ENCODE results near the gene NAA40. TPM values are rescaled to one million over a fixed set of nuclear protein-coding genes. Genes with fewer than 3 reads are reported as not detected.

NAA40 gene
- total RNA-seq, 1 donor from 2014 or later, result 48.2 TPM

- Mint-ChIP-seq H3K9me3 (ENCODE audit: unreplicated experiment) (no peaks in the 10 kb centered on the region), H3K4me1 (ENCODE audit: unreplicated experiment) (peaks cover 8% of the 10 kb centered on the region), H3K27me3 (ENCODE audit: unreplicated experiment) (peaks cover 25% of the 10 kb centered on the region), H3K4me3 (ENCODE audit: unreplicated experiment) (no peak overlapping the region), H3K36me3 (ENCODE audit: low read depth, unreplicated experiment) (no peaks in the 10 kb centered on the region), H3K27ac (ENCODE audit: unreplicated experiment) (no peak overlapping the region)
- DNase-seq (ENCODE audit: low spot score), result no peak
- no peak for TF ChIP-seq CTCF (IDR thresholded peaks at IDR 0.05; ENCODE audit: unreplicated experiment)
These were observed 65.2 kb downstream of the NAA40 start for GRCh38 chr11:64003807-64004589.

DNA sequence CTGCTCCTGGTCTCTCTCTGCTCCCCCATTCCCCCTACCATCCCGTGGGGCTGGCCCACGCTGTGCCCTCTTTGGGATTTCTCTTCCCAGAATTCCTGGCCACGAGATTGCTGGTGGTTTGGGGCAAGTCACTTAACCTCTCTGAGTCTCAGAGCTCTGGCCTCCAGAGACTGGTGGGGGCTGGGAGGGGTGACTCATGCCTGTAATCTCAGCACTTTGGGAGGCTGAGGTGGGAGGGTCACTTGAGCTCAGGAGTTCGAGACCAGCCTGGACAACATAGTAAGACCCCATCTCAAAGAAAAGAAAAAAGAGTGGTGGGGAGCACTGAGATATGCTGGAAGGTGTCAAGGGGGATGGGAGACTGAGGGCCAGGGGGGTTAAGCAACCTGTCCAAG lies 65.8 kb downstream of the NAA40 start:
- H3K9me3 Mint-ChIP-seq (ENCODE audit: unreplicated experiment), result no peaks in the 10 kb centered on the region
- H3K4me1 Mint-ChIP-seq (ENCODE audit: unreplicated experiment), result peaks cover 8% of the 10 kb centered on the region
- no peak for TF ChIP-seq CTCF (IDR thresholded peaks at IDR 0.05; ENCODE audit: unreplicated experiment)
- H3K27ac Mint-ChIP-seq (ENCODE audit: unreplicated experiment), result no peak overlapping the region
- no peak for DNase-seq (ENCODE audit: low spot score)
- no peak overlapping the region for H3K4me3 Mint-ChIP-seq (ENCODE audit: unreplicated experiment)
- H3K27me3 Mint-ChIP-seq (ENCODE audit: unreplicated experiment), result peaks cover 25% of the 10 kb centered on the region
- H3K36me3 Mint-ChIP-seq (ENCODE audit: low read depth, unreplicated experiment), result no peaks in the 10 kb centered on the region

GRCh38 chr11:64005691-64006090 lies 66.9 kb downstream of the NAA40 start:
- Mint-ChIP-seq H3K9me3 (ENCODE audit: unreplicated experiment) (no peaks in the 10 kb centered on the region), H3K4me1 (ENCODE audit: unreplicated experiment) (peaks cover 8% of the 10 kb centered on the region), H3K27ac (ENCODE audit: unreplicated experiment) (no peak overlapping the region), H3K27me3 (ENCODE audit: unreplicated experiment) (peaks cover 29% of the 10 kb centered on the region), H3K36me3 (ENCODE audit: low read depth, unreplicated experiment) (no peaks in the 10 kb centered on the region), H3K4me3 (ENCODE audit: unreplicated experiment) (no peak overlapping the region)
- TF ChIP-seq CTCF (IDR thresholded peaks at IDR 0.05; ENCODE audit: unreplicated experiment), result no peak
- DNase-seq (ENCODE audit: low spot score), result no peak

DNA sequence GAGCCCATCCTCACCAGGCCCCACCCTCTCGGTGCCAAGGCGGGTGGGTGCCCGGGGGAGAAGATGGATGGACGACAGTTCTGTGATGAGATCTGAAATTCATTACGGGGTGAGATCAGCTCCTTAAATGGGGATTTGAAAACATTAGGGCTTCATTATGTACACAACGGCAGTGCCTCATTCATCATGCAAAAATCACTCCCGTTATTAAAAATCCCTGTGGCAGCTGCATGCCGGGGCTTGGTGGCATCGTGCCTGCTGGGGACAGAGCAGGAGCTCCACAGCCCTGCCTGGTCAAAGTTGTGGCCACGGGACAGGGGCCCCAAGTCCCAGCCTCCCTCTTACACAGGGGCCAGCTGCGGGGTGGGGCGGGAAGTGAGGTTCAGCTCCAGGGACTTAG lies 67.6 kb downstream of the NAA40 start:
- H3K4me3 Mint-ChIP-seq (ENCODE audit: unreplicated experiment), result no peak overlapping the region
- no peaks in the 10 kb centered on the region for H3K9me3 Mint-ChIP-seq (ENCODE audit: unreplicated experiment)
- H3K27me3 Mint-ChIP-seq (ENCODE audit: unreplicated experiment), result peaks cover 28% of the 10 kb centered on the region
- peaks cover 8% of the 10 kb centered on the region for H3K4me1 Mint-ChIP-seq (ENCODE audit: unreplicated experiment)
- H3K36me3 Mint-ChIP-seq (ENCODE audit: low read depth, unreplicated experiment), result no peaks in the 10 kb centered on the region
- no peak for TF ChIP-seq CTCF (IDR thresholded peaks at IDR 0.05; ENCODE audit: unreplicated experiment)
- no peak for DNase-seq (ENCODE audit: low spot score)
- no peak overlapping the region for H3K27ac Mint-ChIP-seq (ENCODE audit: unreplicated experiment)

Other genes starting within 250 kb of the NAA40 start
- 41.1 TPM for gene ZFTA, start 170.2 kb upstream of the NAA40 start, total RNA-seq (ENCODE audit: unreplicated experiment)
- 55.3 TPM for gene SPINDOC, start 125.5 kb upstream of the NAA40 start, total RNA-seq (ENCODE audit: unreplicated experiment)
- 42.6 TPM for gene MARK2, start 99.9 kb upstream of the NAA40 start, total RNA-seq (ENCODE audit: unreplicated experiment)
- gene RCOR2, start 21.8 kb upstream of the NAA40 start, total RNA-seq (ENCODE audit: unreplicated experiment), result 9.3 TPM
- 188 TPM for gene COX8A, start 35.6 kb downstream of the NAA40 start, total RNA-seq (ENCODE audit: unreplicated experiment)
- 69.8 TPM for gene OTUB1, start 47.4 kb downstream of the NAA40 start, total RNA-seq (ENCODE audit: unreplicated experiment)
- gene FLRT1, start 96.9 kb downstream of the NAA40 start, total RNA-seq (ENCODE audit: unreplicated experiment), result not detected
- 4.1 TPM for gene MACROD1, start 227.1 kb downstream of the NAA40 start, total RNA-seq (ENCODE audit: unreplicated experiment)
- gene STIP1, start 247.2 kb downstream of the NAA40 start, total RNA-seq (ENCODE audit: unreplicated experiment), result 124 TPM

Data from endothelial cell (in vitro differentiated cells).